Neural cell (in vitro differentiated cells): ENCODE data around the gene TMEM273. TPM values are rescaled to one million over a fixed set of nuclear protein-coding genes. Genes with fewer than 3 reads are reported as not detected.

Source experiments
- H2AFZ ChIP-seq: fragments of 200-600, 300-800 bp; sonication (generic), shearing (Covaris generic); 2 replicates; pipeline ENCODE4 v1.6.0; 2014; ENCODE audit warnings: low read depth, mild to moderate bottlenecking, antibody characterized with exemption, low read length, moderate library complexity
- H3F3A ChIP-seq: fragments of 200-600 bp; shearing (Covaris generic); 2 replicates; pipeline ENCODE4 v1.6.1; 2016; ENCODE audit warnings: mild to moderate bottlenecking, moderate library complexity, mixed read lengths, antibody characterized with exemption, low read length; ENCODE audit not compliant: insufficient read depth, poor library complexity, severe bottlenecking
- H3K27ac ChIP-seq: fragments of 200-600, 300-800 bp; sonication (generic), shearing (Covaris generic); 2 replicates; pipeline ENCODE4 v1.5.1; 2014; ENCODE audit warnings: mild to moderate bottlenecking, low read length, moderate library complexity
- H3K27me3 ChIP-seq: fragments of 300-800, 200-600 bp; sonication (generic), shearing (Covaris generic); 2 replicates; pipeline ENCODE4 v1.6.0; 2014; ENCODE audit warnings: mild to moderate bottlenecking, low read depth, low read length, moderate library complexity; ENCODE audit not compliant: insufficient read depth
- H3K36me3 ChIP-seq: fragments of 300-800, 200-600 bp; sonication (generic), shearing (Covaris generic); 2 replicates; pipeline ENCODE4 v1.5.1; 2014; ENCODE audit warnings: mild to moderate bottlenecking, antibody characterized with exemption, low read length, moderate library complexity; ENCODE audit not compliant: insufficient read depth
- H3K4me2 ChIP-seq: fragments of 300-800, 200-600 bp; sonication (generic), shearing (Covaris generic); 2 replicates; pipeline ENCODE4 v1.6.0; 2014; ENCODE audit warnings: mild to moderate bottlenecking, low read length
- H3K4me3 ChIP-seq: fragments of 300-800, 200-600 bp; sonication (generic), shearing (Covaris generic); 2 replicates; pipeline ENCODE4 v1.5.1; 2014; ENCODE audit warnings: mild to moderate bottlenecking, low read length, moderate library complexity
- H3K79me2 ChIP-seq: fragments of 200-600 bp; shearing (Covaris generic); replicated peaks from 2 replicates; pipeline ENCODE4 v1.6.0; 2014; ENCODE audit warnings: mild to moderate bottlenecking, low read length, moderate library complexity; ENCODE audit not compliant: insufficient read depth
- H3K9ac ChIP-seq: fragments of 300-800, 200-600 bp; sonication (generic), shearing (Covaris generic); 2 replicates; pipeline ENCODE4 v1.6.1; 2016; ENCODE audit warnings: mild to moderate bottlenecking, low read length, mixed read lengths
- H3K9me2 ChIP-seq: fragments of 200-600 bp; shearing (Covaris generic); 2 replicates; pipeline ENCODE4 v1.6.1; 2016; ENCODE audit warnings: mild to moderate bottlenecking, low read length, mixed read lengths; ENCODE audit not compliant: insufficient read depth
- H3K9me3 ChIP-seq: fragments of 200-600, 300-800 bp; sonication (generic), shearing (Covaris generic); 2 replicates; pipeline ENCODE4 v1.6.1; 2016; ENCODE audit warnings: mild to moderate bottlenecking, mixed run types, low read length, moderate library complexity, mixed read lengths
- H4K20me1 ChIP-seq: fragments of 200-600 bp; shearing (Covaris generic); 2 replicates; pipeline ENCODE4 v1.6.1; 2016; ENCODE audit warnings: mild to moderate bottlenecking, mixed run types; ENCODE audit not compliant: insufficient read depth
- CTCF ChIP-seq: fragments of 450-650 bp; IDR thresholded peaks from 2 replicates; pipeline ENCODE4 v1.5.1; 2014; ENCODE audit warnings: antibody characterized with exemption, mild to moderate bottlenecking, moderate library complexity; ENCODE audit not compliant: poor library complexity, severe bottlenecking
- EP300 ChIP-seq: fragments of 450-650 bp; conservative IDR thresholded peaks from 2 replicates; pipeline ENCODE4 v1.6.1; 2014; ENCODE audit warnings: antibody characterized with exemption, mild to moderate bottlenecking, moderate library complexity; ENCODE audit not compliant: poor library complexity, severe bottlenecking
- EZH2 ChIP-seq: fragments of 200-600, 300-800 bp; shearing (Covaris generic), sonication (generic); IDR thresholded peaks from 2 replicates; pipeline ENCODE4 v1.6.1; 2014; ENCODE audit warnings: antibody characterized with exemption, low read length, borderline replicate concordance, mild to moderate bottlenecking; ENCODE audit not compliant: insufficient read depth, poor library complexity, severe bottlenecking
- MXI1 ChIP-seq: fragments of 450-650 bp; conservative IDR thresholded peaks from 2 replicates; pipeline ENCODE4 v1.6.1; 2014; ENCODE audit warnings: antibody characterized with exemption, mild to moderate bottlenecking; ENCODE audit not compliant: poor library complexity, severe bottlenecking
- POLR2AphosphoS5 ChIP-seq: IDR thresholded peaks from 2 replicates; pipeline ENCODE4 v1.6.1; 2012
- RAD21 ChIP-seq: fragments of 450-650 bp; conservative IDR thresholded peaks from 2 replicates; pipeline ENCODE4 v1.6.1; 2014; ENCODE audit warnings: antibody characterized with exemption, mild to moderate bottlenecking, moderate library complexity
- REST ChIP-seq: IDR thresholded peaks from 2 replicates; pipeline ENCODE4 v1.6.1; 2012; ENCODE audit warnings: borderline replicate concordance
- SMC3 ChIP-seq: fragments of 450-650 bp; conservative IDR thresholded peaks from 2 replicates; pipeline ENCODE4 v1.6.1; 2014; ENCODE audit warnings: antibody characterized with exemption, mild to moderate bottlenecking, moderate library complexity; ENCODE audit not compliant: poor library complexity
- TAF1 ChIP-seq: IDR thresholded peaks from 2 replicates; pipeline ENCODE4 v1.6.1; 2012; ENCODE audit warnings: low read depth
- polyA plus RNA-seq: library from polyadenylated mRNA; depleted of rRNA; stranded (reverse); fragments of >200 nt; gene quantifications from 2 replicates; pipeline ENCODE4 v1.2.3, GENCODE V29; 2014

Gene TMEM273
- polyA plus RNA-seq, 1 donor from 2014 or later: not detected

- no peak overlapping the region for H3K9ac ChIP-seq
- no peaks in the 10 kb centered on the region for H3K36me3 ChIP-seq
- no peaks in the 10 kb centered on the region for H3F3A ChIP-seq
- TF ChIP-seq SMC3: no peak
- TF ChIP-seq EZH2: no peak
- TF ChIP-seq EP300: no peak
- TF ChIP-seq POLR2AphosphoS5: no peak
- no peak for TF ChIP-seq MXI1
- no peaks in the 10 kb centered on the region for H3K27me3 ChIP-seq
- no peak overlapping the region for H3K4me3 ChIP-seq
- H3K9me3 ChIP-seq: no peaks in the 10 kb centered on the region
- H3K9me2 ChIP-seq: no peaks in the 10 kb centered on the region
- no peak overlapping the region for H3K4me2 ChIP-seq
- no peaks in the 10 kb centered on the region for H4K20me1 ChIP-seq
- no peak overlapping the region for H3K27ac ChIP-seq
- H3K79me2 ChIP-seq: no peaks in the 10 kb centered on the region
- H2AFZ ChIP-seq: no peak overlapping the region
Measured at GRCh38 chr10:49154641-49155040, 33.5 kb downstream of the TMEM273 start.

- Histone ChIP-seq H3K9me2 (no peaks in the 10 kb centered on the region), H3K9ac (no peak overlapping the region), H3K4me2 (no peak overlapping the region), H4K20me1 (no peaks in the 10 kb centered on the region), H3K79me2 (no peaks in the 10 kb centered on the region), H3K4me3 (no peak overlapping the region), H3K36me3 (no peaks in the 10 kb centered on the region), H2AFZ (no peak overlapping the region), H3K27me3 (no peaks in the 10 kb centered on the region), H3F3A (no peaks in the 10 kb centered on the region), H3K9me3 (no peaks in the 10 kb centered on the region), H3K27ac (no peak overlapping the region)
- no peak for TF ChIP-seq REST
- no peak for TF ChIP-seq TAF1
- TF ChIP-seq MXI1: no peak
- TF ChIP-seq RAD21: no peak
- no peak for TF ChIP-seq POLR2AphosphoS5
- TF ChIP-seq SMC3: no peak
- TF ChIP-seq EP300: no peak
- no peak for TF ChIP-seq EZH2
- TF ChIP-seq CTCF: no peak
Measured at GRCh38 chr10:49153971-49154370, 34.2 kb downstream of the TMEM273 start.
